ENCODE data around the gene MAPK10. TPM values are rescaled to one million over a fixed set of nuclear protein-coding genes. Genes with fewer than 3 reads are reported as not detected.

Gene MAPK10
- total and polyA plus RNA-seq, 9 of the 15 experiments (the other 6 are each of a cell fraction or from before 2014, with no cell fraction given) = 0.10 to 0.53 (median 0.18) TPM; not detected in 4

DNA sequence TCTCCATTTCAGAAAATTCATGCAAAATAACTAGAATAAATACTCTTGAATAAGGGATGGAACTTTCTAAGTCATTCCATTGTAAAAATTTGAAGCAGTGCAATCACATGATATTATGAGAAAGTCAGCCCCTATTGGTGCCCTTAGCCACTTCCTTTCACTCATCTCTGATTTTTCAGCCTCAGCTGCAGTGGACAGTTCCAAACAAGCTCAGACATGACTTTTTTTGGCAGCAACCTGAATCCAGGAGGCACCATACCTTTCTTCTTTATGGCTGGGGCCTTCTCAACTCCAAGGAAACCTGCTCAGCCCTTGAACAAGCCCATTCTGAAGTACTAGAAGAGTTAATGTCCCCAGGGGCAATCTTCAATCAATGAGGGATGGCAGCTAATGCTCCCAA lies 40.5 kb downstream of the MAPK10 start:
- no peaks in the 10 kb centered on the region for H3K36me3 ChIP-seq (ENCODE audit: control insufficient read depth, insufficient read depth, low read length)
- no peak for FAIRE-seq
- no peaks in the 10 kb centered on the region for H3K9me3 ChIP-seq (replicated peaks; ENCODE audit: control insufficient read depth, insufficient read depth, low read depth, low read length)
- intact Hi-C loops (cut with micrococcal nuclease) = no loop called here
- no peak for DNase-seq (ENCODE audit: extremely low read depth in 1 of 4, low spot score in 3 of 4)
- POLR2A ChIA-PET = no interaction called here
- no peaks in the 10 kb centered on the region for H3K27me3 ChIP-seq (ENCODE audit: control insufficient read depth in 2 of 2, insufficient read depth in 2 of 2, low read length in 2 of 2)
- no peak overlapping the region for H3K4me2 ChIP-seq (ENCODE audit: insufficient read depth, low read length)
- no peak for TF ChIP-seq ZNF263 (CRISPR knock-in tag; IDR thresholded peaks at IDR 0.05; ENCODE audit: borderline replicate concordance)
- TF ChIP-seq BRCA1 (IDR thresholded peaks at IDR 0.05) = no peak
- TF ChIP-seq BRCA1 (CRISPR knock-in tag; IDR thresholded peaks at IDR 0.05) = no peak
- TF ChIP-seq SAP30 (IDR thresholded peaks at IDR 0.05; ENCODE audit: borderline replicate concordance, insufficient read depth, low read depth, low read length, poor library complexity, severe bottlenecking) = no peak
- no peak for TF ChIP-seq KLF6 (CRISPR knock-in tag; IDR thresholded peaks at IDR 0.05; ENCODE audit: borderline replicate concordance)
- no peak for TF ChIP-seq MYC (IDR thresholded peaks at IDR 0.05; ENCODE audit: low read depth, low read length)
- no peak for TF ChIP-seq MYC (CRISPR knock-in tag; IDR thresholded peaks at IDR 0.05; ENCODE audit: borderline replicate concordance, low read depth)
- TF ChIP-seq, protein P1, sequence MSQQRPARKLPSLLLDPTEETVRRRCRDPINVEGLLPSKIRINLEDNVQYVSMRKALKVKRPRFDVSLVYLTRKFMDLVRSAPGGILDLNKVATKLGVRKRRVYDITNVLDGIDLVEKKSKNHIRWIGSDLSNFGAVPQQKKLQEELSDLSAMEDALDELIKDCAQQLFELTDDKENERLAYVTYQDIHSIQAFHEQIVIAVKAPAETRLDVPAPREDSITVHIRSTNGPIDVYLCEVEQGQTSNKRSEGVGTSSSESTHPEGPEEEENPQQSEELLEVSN (IDR thresholded peaks at IDR 0.05; ENCODE audit: borderline replicate concordance in 1 of 2, extremely low read depth in 1 of 2, insufficient read depth in 1 of 2, insufficient read length in 1 of 2, low read depth in 1 of 2, low read length in 1 of 2, poor library complexity in 1 of 2, severe bottlenecking in 1 of 2) = no peak
- TF ChIP-seq CTBP1 (IDR thresholded peaks at IDR 0.05; ENCODE audit: borderline replicate concordance) = no peak
- no TSS peak for BruUV-seq (replicated peaks)
- no peaks in the 10 kb centered on the region for H3K4me1 ChIP-seq (replicated peaks in 1 of 2; ENCODE audit: control insufficient read depth in 2 of 2, insufficient read depth in 2 of 2, low read length in 2 of 2)
- in situ Hi-C loops (cut with MboI) = no loop called here
- no peak overlapping the region for H2AFZ ChIP-seq (ENCODE audit: low read depth, low read length)
- H3K9ac ChIP-seq (ENCODE audit: insufficient read depth in 1 of 2, low read depth in 2 of 2, low read length in 2 of 2) = no peak overlapping the region
- H3K9me1 ChIP-seq (ENCODE audit: control insufficient read depth, insufficient read depth, low read length) = no peaks in the 10 kb centered on the region
- no peak overlapping the region for H3K4me3 ChIP-seq
- H4K20me1 ChIP-seq (replicated peaks; ENCODE audit: control insufficient read depth, insufficient read depth, low read length) = no peaks in the 10 kb centered on the region
- no peaks in the 10 kb centered on the region for H3K79me2 ChIP-seq (ENCODE audit: control insufficient read depth, insufficient read depth, low read length)
- CTCF ChIA-PET (ENCODE audit: low intra/inter-chr PET ratio) = no interaction called here
- H3K27ac ChIP-seq (ENCODE audit: extremely low read depth, low read depth, low read length) = no peak overlapping the region
- no peak for ATAC-seq
